Activated T-helper 1 cell treated with anti-CD3 and anti-CD28 coated beads, Interleukin-2, amount 50 U/mL, for 16 hours (primary cell): Measurements from ENCODE around the gene ENTPD2.
A peak's percentile ranks its signal among the peaks of the same experiment; 100 is the strongest.
"Not testable (repeated sequence)": the region's sequence is repeated elsewhere in the genome, so short reads cannot be mapped to it uniquely, and the experiment has no call there.

Source experiments
- DNase-seq, 2 donors: peaks; one replicate each; pipeline ENCODE4 v3.0.0-alpha.2; 2020; ENCODE audit warnings: low read depth in 1 of 2, low spot score in 1 of 2

ENTPD2 gene

GRCh38 chr9:137048655-137049543 lies 5.0 kb downstream of the ENTPD2 start:
- DNase-seq = no peak

GRCh38 chr9:137046088-137046787 lies 7.6 kb downstream of the ENTPD2 start, which contains the start of gene NPDC1:
TSS of gene NPDC1 (minus strand) at chr9:137046177. CDS start at chr9:137045989, 188 bp downstream.
- DNase-seq = peak; percentile 58 to 66

GRCh38 chr9:137045294-137046087 lies 8.4 kb downstream of the ENTPD2 start:
- no peak for DNase-seq

GRCh38 chr9:137044502-137045177 lies 9.2 kb downstream of the ENTPD2 start:
- DNase-seq = no peak

- DNase-seq = no peak
Observed at GRCh38 chr9:137044037-137044436, 9.8 kb downstream of the ENTPD2 start.

- DNase-seq = no peak
Observed at GRCh38 chr9:137042751-137043727, 10.8 kb downstream of the ENTPD2 start.

- DNase-seq = no peak
Observed at GRCh38 chr9:137041124-137041523, 12.7 kb downstream of the ENTPD2 start.

- no peak for DNase-seq
Observed at GRCh38 chr9:137040568-137040967, 13.3 kb downstream of the ENTPD2 start.

GRCh38 chr9:137039611-137040366 lies 14.1 kb downstream of the ENTPD2 start:
- DNase-seq = no peak

GRCh38 chr9:137038916-137039315 lies 14.9 kb downstream of the ENTPD2 start:
- no peak for DNase-seq

- no peak for DNase-seq
Observed at GRCh38 chr9:137037483-137037882, 16.4 kb downstream of the ENTPD2 start.

GRCh38 chr9:137037035-137037434 lies 16.8 kb downstream of the ENTPD2 start:
- DNase-seq = no peak

- no peak for DNase-seq
Observed at GRCh38 chr9:137035937-137036336, 17.9 kb downstream of the ENTPD2 start.

- no peak for DNase-seq
Observed at GRCh38 chr9:137035507-137035834, 18.4 kb downstream of the ENTPD2 start.

- peak; percentile 75 to 79 for DNase-seq
Observed at GRCh38 chr9:137034709-137035506, 19.0 kb downstream of the ENTPD2 start.

- no peak for DNase-seq
Observed at GRCh38 chr9:137034039-137034708, 19.7 kb downstream of the ENTPD2 start.

- not testable (repeated sequence) for DNase-seq
Observed at GRCh38 chr9:137033481-137033880, 20.4 kb downstream of the ENTPD2 start.

GRCh38 chr9:137032858-137033257 lies 21.0 kb downstream of the ENTPD2 start:
- DNase-seq = no peak
